PC-9 (cell line): Measurements from ENCODE around the gene MPIG6B.

Source experiments
- EZH2 ChIP-seq: fragments of 200-600 bp; sonication (generic); IDR thresholded peaks from 2 replicates; pipeline ENCODE4 v1.8.0; 2017; ENCODE audit warnings: antibody characterized with exemption, low read depth
- TF ChIP-seq, protein P1 (sequence below): fragments of 200-600 bp; sonication (generic); conservative IDR thresholded peaks from 2 replicates; pipeline ENCODE4 v1.6.1; 2017; ENCODE audit warnings: mixed run types, antibody characterized with exemption, mild to moderate bottlenecking, moderate library complexity

DNA sequence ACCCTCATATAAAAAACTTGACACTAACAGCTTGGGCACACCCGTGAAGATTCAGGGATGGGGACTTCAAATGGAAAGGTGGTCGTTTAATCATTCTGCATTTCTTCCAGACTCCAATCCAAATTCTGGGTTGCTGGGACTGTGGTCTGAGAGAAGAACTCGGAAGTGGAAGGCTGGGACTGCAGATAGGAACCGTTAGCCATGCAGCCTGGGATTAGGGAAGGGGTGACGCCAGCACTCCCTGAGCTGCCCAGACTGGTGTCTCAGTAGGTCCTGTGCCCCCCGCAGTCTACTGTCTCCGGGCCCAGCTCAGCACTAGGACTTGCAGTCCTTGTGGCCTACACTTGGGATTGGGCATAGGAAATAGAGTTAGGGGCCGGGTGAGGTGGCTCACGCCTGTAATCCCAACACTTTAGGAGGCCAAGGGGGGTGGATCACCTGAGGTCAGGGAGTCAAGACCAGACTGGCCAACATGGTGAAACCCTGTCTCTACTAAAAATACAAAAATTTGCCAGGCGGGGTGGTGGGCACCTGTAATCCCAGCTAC lies 13.7 kb downstream of the MPIG6B start:
- TF ChIP-seq, protein P1, sequence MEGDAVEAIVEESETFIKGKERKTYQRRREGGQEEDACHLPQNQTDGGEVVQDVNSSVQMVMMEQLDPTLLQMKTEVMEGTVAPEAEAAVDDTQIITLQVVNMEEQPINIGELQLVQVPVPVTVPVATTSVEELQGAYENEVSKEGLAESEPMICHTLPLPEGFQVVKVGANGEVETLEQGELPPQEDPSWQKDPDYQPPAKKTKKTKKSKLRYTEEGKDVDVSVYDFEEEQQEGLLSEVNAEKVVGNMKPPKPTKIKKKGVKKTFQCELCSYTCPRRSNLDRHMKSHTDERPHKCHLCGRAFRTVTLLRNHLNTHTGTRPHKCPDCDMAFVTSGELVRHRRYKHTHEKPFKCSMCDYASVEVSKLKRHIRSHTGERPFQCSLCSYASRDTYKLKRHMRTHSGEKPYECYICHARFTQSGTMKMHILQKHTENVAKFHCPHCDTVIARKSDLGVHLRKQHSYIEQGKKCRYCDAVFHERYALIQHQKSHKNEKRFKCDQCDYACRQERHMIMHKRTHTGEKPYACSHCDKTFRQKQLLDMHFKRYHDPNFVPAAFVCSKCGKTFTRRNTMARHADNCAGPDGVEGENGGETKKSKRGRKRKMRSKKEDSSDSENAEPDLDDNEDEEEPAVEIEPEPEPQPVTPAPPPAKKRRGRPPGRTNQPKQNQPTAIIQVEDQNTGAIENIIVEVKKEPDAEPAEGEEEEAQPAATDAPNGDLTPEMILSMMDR, result no peak
- no peak for TF ChIP-seq EZH2
